ENCODE measurements around the gene KCTD15.

Gene KCTD15

GRCh38 chr19:33797802-33798671 lies 1.4 kb downstream of the KCTD15 start:
- DNase-seq (ENCODE audit: low spot score) = no peak

DNA sequence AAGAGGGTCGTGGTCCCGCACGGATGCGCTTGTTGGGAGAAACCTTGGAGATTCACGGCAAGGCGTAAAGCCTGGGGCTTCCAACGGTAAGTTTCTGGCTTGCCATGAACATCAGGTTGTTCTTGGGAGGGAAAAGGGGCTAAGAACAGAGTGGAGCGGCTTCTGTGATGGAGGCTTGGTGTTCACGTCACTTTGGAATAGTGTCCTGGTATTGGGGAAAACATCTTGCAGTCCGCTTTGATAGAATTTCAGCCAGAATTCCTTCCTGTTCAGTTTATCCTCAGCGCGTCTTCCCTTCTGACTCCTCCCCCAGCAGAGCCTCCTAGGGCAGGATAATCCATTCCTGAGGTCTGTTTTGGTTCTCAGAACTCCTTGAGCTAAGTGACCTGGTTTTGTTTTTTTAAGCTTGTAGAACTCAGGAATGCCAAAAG lies 2.0 kb downstream of the KCTD15 start:
- DNase-seq (ENCODE audit: low spot score) = no peak

GRCh38 chr19:33799476-33799875 lies 2.8 kb downstream of the KCTD15 start:
- no peak for DNase-seq (ENCODE audit: low spot score)

DNA sequence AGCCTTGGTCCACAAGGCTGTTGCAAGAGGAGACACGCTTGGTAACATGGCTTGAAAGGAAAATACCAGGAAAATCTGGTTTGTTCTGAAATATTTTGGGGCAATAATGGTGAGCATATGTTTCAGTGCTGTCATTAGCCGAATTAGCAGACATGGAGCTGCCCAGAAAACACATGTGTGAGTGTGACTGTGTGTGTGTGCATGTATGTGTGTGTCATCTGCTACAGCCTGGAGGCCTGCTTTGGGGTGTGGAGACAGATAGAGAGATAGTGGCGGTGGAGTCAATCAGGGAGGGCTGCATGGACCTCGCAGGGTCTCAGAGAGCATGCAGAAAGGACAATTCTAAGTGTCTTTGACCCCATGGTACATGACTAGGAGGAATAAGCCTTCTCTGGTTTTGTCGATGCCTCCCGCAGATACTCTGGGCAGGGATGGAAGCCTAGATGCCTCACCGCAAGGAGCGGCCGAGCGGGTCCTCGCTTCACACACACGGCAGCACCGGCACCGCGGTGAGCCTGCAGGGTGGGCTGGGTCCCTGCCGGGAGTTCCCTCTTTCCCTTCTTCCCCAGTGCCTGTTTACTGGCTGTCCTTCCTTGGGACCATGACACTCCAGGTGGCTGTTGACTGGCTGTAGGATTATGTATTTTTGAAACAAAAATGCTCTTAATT lies 3.5 kb downstream of the KCTD15 start:
- no peak for DNase-seq (ENCODE audit: low spot score)

- DNase-seq (ENCODE audit: low spot score) = no peak
Measured at GRCh38 chr19:33801411-33801810, 4.7 kb downstream of the KCTD15 start.

GRCh38 chr19:33802001-33802400 lies 5.3 kb downstream of the KCTD15 start:
- no peak for DNase-seq (ENCODE audit: low spot score)

- no peak for DNase-seq (ENCODE audit: low spot score)
Measured at GRCh38 chr19:33802801-33803200, 6.1 kb downstream of the KCTD15 start.

- no peak for DNase-seq (ENCODE audit: low spot score)
Measured at GRCh38 chr19:33803383-33803782, 6.7 kb downstream of the KCTD15 start.

GRCh38 chr19:33804021-33804799 lies 7.5 kb downstream of the KCTD15 start:
- DNase-seq (ENCODE audit: low spot score) = no peak

DNA sequence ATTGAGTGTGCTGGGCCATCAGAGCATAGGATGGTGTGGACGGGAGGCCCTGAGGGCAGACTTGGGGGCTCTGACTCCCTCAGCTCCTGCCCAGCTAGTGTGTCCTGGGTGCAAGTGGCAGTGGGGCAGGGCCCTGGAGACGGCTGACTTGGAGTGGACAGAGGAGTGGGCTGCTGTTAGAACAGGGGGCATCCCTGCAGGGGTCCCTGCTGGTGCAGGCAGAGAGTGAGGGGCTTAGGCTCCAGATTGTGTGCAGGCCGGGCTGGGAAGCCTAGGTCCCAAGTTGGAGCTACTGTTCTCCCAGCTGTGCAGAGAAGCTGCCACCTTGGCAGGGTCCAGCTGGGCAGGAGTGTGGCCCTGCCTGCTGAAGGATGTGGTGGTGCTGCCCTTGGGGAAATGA lies 8.6 kb downstream of the KCTD15 start:
- DNase-seq (ENCODE audit: low spot score) = no peak

GRCh38 chr19:33805840-33806433 lies 9.3 kb downstream of the KCTD15 start:
- DNase-seq (ENCODE audit: low spot score) = no peak

- DNase-seq (ENCODE audit: low spot score) = peak; percentile 17
Measured at GRCh38 chr19:33806434-33806881, 9.8 kb downstream of the KCTD15 start.

DNA sequence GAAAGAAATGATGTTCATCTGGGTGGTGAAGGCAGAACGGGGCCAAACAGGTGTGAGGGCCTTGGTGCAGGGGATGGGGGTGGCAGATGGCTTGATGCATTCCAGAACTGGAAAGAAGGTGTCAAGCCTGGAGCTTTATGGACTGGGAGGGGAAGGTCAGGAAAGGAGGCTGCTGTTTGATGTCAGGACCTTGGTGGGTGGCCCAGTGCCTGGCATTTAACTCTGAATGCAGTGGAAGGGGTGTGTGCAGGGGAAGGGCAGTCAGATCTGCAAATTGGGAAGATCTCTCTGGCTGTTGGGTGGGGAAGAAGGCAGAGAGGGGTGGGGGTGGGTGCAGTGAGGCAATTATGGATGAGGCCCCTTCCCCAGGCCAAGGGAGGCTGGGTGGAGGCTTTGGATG lies 11.7 kb downstream of the KCTD15 start:
- no peak for DNase-seq (ENCODE audit: low spot score)

DNA sequence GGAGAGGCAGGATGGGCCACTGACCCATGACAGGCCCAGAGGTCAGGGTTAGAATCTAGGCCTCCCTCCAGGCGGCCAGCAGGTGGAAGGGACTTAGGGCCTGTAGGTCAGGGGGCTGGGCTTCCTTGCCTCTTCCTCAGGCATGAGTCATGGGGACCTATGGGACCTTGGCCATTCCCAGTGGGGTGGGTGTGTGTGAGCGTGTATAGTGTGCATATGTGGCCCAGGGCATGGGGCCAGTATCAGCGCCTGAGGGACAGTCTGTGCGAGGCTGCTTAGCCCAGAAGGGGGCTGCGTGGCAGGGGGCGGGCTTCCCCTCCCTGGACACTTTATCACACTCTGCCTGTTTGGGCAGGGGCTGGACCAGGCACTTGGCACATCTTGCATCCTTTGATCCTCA lies 13.3 kb downstream of the KCTD15 start:
- no peak for DNase-seq (ENCODE audit: low spot score)

DNA sequence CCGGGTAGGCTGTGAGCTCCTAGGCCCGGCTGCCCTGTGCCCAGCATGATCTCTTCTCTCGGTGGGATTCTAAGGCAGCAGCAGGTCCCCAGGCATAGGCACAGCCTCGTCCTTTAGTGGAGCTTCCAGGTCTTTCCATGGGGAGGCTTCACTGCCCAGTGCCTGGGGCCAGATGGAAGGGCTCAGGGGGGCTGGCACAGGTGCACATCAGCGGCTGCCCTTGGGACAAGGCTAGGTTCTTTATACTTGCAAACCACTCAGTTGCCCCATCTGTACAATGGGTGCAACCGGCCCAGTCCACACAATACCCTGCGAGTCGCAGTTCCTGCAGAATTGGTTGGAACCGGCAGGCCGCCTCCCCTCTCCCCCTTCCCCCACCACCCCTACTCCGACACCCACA lies 14.2 kb downstream of the KCTD15 start:
- no peak for DNase-seq (ENCODE audit: low spot score)

- no peak for DNase-seq (ENCODE audit: low spot score)
Measured at GRCh38 chr19:33811246-33811645, 14.6 kb downstream of the KCTD15 start.

DNA sequence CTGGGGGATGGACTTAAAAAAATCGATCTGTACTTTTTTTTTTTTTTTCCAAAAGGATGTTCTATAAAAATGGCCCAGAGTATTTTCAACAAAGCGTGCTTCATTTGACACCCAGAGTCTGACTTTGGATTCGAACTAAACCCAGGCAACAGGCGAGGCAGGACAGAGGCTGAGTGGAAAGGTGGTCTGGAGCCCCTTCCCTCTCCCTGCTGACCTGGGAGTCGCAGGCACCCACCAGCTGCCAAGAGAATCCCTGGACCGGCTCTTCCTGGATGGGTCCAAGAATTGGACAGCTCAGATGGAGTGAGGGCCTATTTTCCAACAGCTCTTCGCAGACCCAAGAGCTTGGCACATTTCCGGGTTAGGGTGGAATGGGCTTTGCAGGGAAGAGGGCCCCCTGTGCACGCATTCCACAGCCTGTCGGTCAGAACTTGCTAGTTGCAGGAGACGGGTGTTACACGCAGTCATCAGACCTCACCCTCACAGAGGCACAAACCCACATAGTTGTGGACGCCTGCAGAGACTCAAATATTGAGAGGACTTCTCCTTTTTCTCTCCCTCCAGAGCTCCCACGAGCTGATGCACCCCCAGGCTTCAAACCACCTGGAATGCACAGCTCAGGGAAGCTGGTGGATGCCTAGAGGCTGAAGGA lies 15.2 kb downstream of the KCTD15 start:
- DNase-seq (ENCODE audit: low spot score) = no peak

- DNase-seq (ENCODE audit: low spot score) = no peak
Measured at GRCh38 chr19:33812388-33813330, 16.0 kb downstream of the KCTD15 start.

- DNase-seq (ENCODE audit: low spot score) = no peak
Measured at GRCh38 chr19:33813391-33814101, 16.9 kb downstream of the KCTD15 start.
